T-helper 1 cell treated with Interleukin-12 subunit alpha and Interleukin-12 subunit beta and Interleukin-4 antibody, amounts not matched to agents 30 μg/mL and 1 μg/mL, for 36 hours (primary cell): ENCODE results near the gene TRAF1.
A peak's percentile ranks its signal among the peaks of the same experiment; 100 is the strongest.
"Not testable (repeated sequence)": the region's sequence is repeated elsewhere in the genome, so short reads cannot be mapped to it uniquely, and the experiment has no call there.

ENCODE experiments used
- H3K27ac Mint-ChIP-seq: one replicate; pipeline ENCODE4 v1.8.0; 2021; ENCODE audit warnings: mild to moderate bottlenecking, mixed read lengths
- H3K27me3 Mint-ChIP-seq: one replicate; pipeline ENCODE4 v1.8.0; 2021; ENCODE audit warnings: low read depth, mixed read lengths
- H3K36me3 Mint-ChIP-seq: one replicate; pipeline ENCODE4 v1.8.0; 2021; ENCODE audit warnings: low read depth, mixed read lengths
- H3K4me1 Mint-ChIP-seq: one replicate; pipeline ENCODE4 v1.8.0; 2021; ENCODE audit warnings: low read depth, mixed read lengths
- H3K4me3 Mint-ChIP-seq: one replicate; pipeline ENCODE4 v1.8.0; 2021; ENCODE audit warnings: mild to moderate bottlenecking, moderate library complexity, mixed read lengths
- H3K9me3 Mint-ChIP-seq: one replicate; pipeline ENCODE4 v1.8.0; 2021; ENCODE audit warnings: mixed read lengths

Gene TRAF1

GRCh38 chr9:120926397-120926928 lies at the start of gene TRAF1:
TSS of gene TRAF1 (minus strand) at chr9:120926796. CDS start at chr9:120926075, 721 bp downstream.
- H3K27me3 Mint-ChIP-seq = no peaks in the 10 kb centered on the region
- peaks cover 77% of the 10 kb centered on the region for H3K4me1 Mint-ChIP-seq
- no peaks in the 10 kb centered on the region for H3K9me3 Mint-ChIP-seq
- H3K36me3 Mint-ChIP-seq = peaks cover 40% of the 10 kb centered on the region
- peak within 1 kb of the TSS; percentile 98 for H3K27ac Mint-ChIP-seq
- H3K4me3 Mint-ChIP-seq = peak within 1 kb of the TSS; percentile 87

- no peaks in the 10 kb centered on the region for H3K36me3 Mint-ChIP-seq
- H3K27me3 Mint-ChIP-seq = peaks cover 9% of the 10 kb centered on the region
- H3K27ac Mint-ChIP-seq = no peak overlapping the region
- H3K4me1 Mint-ChIP-seq = peaks cover 15% of the 10 kb centered on the region
- no peaks in the 10 kb centered on the region for H3K9me3 Mint-ChIP-seq
- no peak overlapping the region for H3K4me3 Mint-ChIP-seq
Observed at GRCh38 chr9:120974921-120975320, 48.3 kb upstream of the TRAF1 start.

- Mint-ChIP-seq H3K36me3 (no peaks in the 10 kb centered on the region), H3K4me1 (peaks cover 15% of the 10 kb centered on the region), H3K4me3 (no peak overlapping the region), H3K27ac (no peak overlapping the region), H3K9me3 (no peaks in the 10 kb centered on the region), H3K27me3 (peaks cover 9% of the 10 kb centered on the region)
Observed at GRCh38 chr9:120974181-120974580, 47.6 kb upstream of the TRAF1 start.

- Mint-ChIP-seq H3K27me3 (peaks cover 3% of the 10 kb centered on the region), H3K4me3 (no peak overlapping the region), H3K27ac (no peak overlapping the region), H3K4me1 (peaks cover 15% of the 10 kb centered on the region), H3K36me3 (no peaks in the 10 kb centered on the region), H3K9me3 (no peaks in the 10 kb centered on the region)
Observed at GRCh38 chr9:120971938-120972337, 45.3 kb upstream of the TRAF1 start.

- H3K27me3 Mint-ChIP-seq, H3K27ac Mint-ChIP-seq, H3K9me3 Mint-ChIP-seq, H3K36me3 Mint-ChIP-seq, H3K4me3 Mint-ChIP-seq: not testable (repeated sequence)
- H3K4me1 Mint-ChIP-seq = peaks cover 15% of the 10 kb centered on the region
Observed at GRCh38 chr9:120971471-120971870, 44.9 kb upstream of the TRAF1 start.

- peaks cover 16% of the 10 kb centered on the region for H3K27me3 Mint-ChIP-seq
- H3K4me1 Mint-ChIP-seq = peaks cover 12% of the 10 kb centered on the region
- no peaks in the 10 kb centered on the region for H3K9me3 Mint-ChIP-seq
- H3K4me3 Mint-ChIP-seq = no peak overlapping the region
- H3K27ac Mint-ChIP-seq = no peak overlapping the region
- no peaks in the 10 kb centered on the region for H3K36me3 Mint-ChIP-seq
Observed at GRCh38 chr9:120970244-120970643, 43.6 kb upstream of the TRAF1 start.

GRCh38 chr9:120966013-120966369 lies 39.4 kb upstream of the TRAF1 start:
- peaks cover 36% of the 10 kb centered on the region for H3K27me3 Mint-ChIP-seq
- no peaks in the 10 kb centered on the region for H3K36me3 Mint-ChIP-seq
- H3K9me3 Mint-ChIP-seq = no peaks in the 10 kb centered on the region
- H3K4me1 Mint-ChIP-seq = no peaks in the 10 kb centered on the region
- H3K27ac Mint-ChIP-seq = no peak overlapping the region
- no peak overlapping the region for H3K4me3 Mint-ChIP-seq

GRCh38 chr9:120965344-120966012 lies 38.9 kb upstream of the TRAF1 start:
- no peaks in the 10 kb centered on the region for H3K4me1 Mint-ChIP-seq
- no peaks in the 10 kb centered on the region for H3K36me3 Mint-ChIP-seq
- H3K27me3 Mint-ChIP-seq = peaks cover 34% of the 10 kb centered on the region
- no peak overlapping the region for H3K27ac Mint-ChIP-seq
- H3K4me3 Mint-ChIP-seq = no peak overlapping the region
- H3K9me3 Mint-ChIP-seq = no peaks in the 10 kb centered on the region

GRCh38 chr9:120961936-120962335 lies 35.3 kb upstream of the TRAF1 start:
- Mint-ChIP-seq H3K4me3 (no peak overlapping the region), H3K4me1 (no peaks in the 10 kb centered on the region), H3K9me3 (no peaks in the 10 kb centered on the region), H3K27me3 (peaks cover 44% of the 10 kb centered on the region), H3K36me3 (no peaks in the 10 kb centered on the region), H3K27ac (no peak overlapping the region)

GRCh38 chr9:120960001-120960400 lies 33.4 kb upstream of the TRAF1 start:
- peaks cover 29% of the 10 kb centered on the region for H3K27me3 Mint-ChIP-seq
- no peak overlapping the region for H3K27ac Mint-ChIP-seq
- H3K4me3 Mint-ChIP-seq = no peak overlapping the region
- H3K36me3 Mint-ChIP-seq = no peaks in the 10 kb centered on the region
- H3K4me1 Mint-ChIP-seq = no peaks in the 10 kb centered on the region
- no peaks in the 10 kb centered on the region for H3K9me3 Mint-ChIP-seq

- Mint-ChIP-seq H3K27me3 (peaks cover 15% of the 10 kb centered on the region), H3K4me1 (no peaks in the 10 kb centered on the region), H3K36me3 (no peaks in the 10 kb centered on the region), H3K27ac (no peak overlapping the region), H3K9me3 (no peaks in the 10 kb centered on the region), H3K4me3 (no peak overlapping the region)
Observed at GRCh38 chr9:120956862-120957261, 30.3 kb upstream of the TRAF1 start.

- Mint-ChIP-seq H3K9me3 (no peaks in the 10 kb centered on the region), H3K36me3 (no peaks in the 10 kb centered on the region), H3K27ac (no peak overlapping the region), H3K4me3 (no peak overlapping the region), H3K27me3 (peaks cover 1% of the 10 kb centered on the region), H3K4me1 (no peaks in the 10 kb centered on the region)
Observed at GRCh38 chr9:120951960-120952618, 25.5 kb upstream of the TRAF1 start.

GRCh38 chr9:120950421-120951388 lies 24.1 kb upstream of the TRAF1 start:
- Mint-ChIP-seq H3K4me3 (no peak overlapping the region), H3K9me3 (no peaks in the 10 kb centered on the region), H3K4me1 (no peaks in the 10 kb centered on the region), H3K27me3 (no peaks in the 10 kb centered on the region), H3K27ac (no peak overlapping the region), H3K36me3 (no peaks in the 10 kb centered on the region)

- H3K4me3 Mint-ChIP-seq = no peak overlapping the region
- no peaks in the 10 kb centered on the region for H3K9me3 Mint-ChIP-seq
- H3K4me1 Mint-ChIP-seq = no peaks in the 10 kb centered on the region
- H3K36me3 Mint-ChIP-seq = no peaks in the 10 kb centered on the region
- no peak overlapping the region for H3K27ac Mint-ChIP-seq
- H3K27me3 Mint-ChIP-seq = no peaks in the 10 kb centered on the region
Observed at GRCh38 chr9:120949290-120949689, 22.7 kb upstream of the TRAF1 start.
